ENCODE results near the gene ANKRD29.

- TF ChIP-seq POLR2A (IDR thresholded peaks at IDR 0.05), result no peak
- TF ChIP-seq EP300 (IDR thresholded peaks at IDR 0.05), result no peak
Measured at GRCh38 chr18:23688528-23688927, 25.8 kb upstream of the ANKRD29 start.

All from stomach (tissue), 4 donors.